Mammary epithelial cell (primary cell): ENCODE data around the gene SULT1A4.
"Not testable (repeated sequence)": the region's sequence is repeated elsewhere in the genome, so short reads cannot be mapped to it uniquely, and the experiment has no call there.

Experiments
- EZH2 ChIP-seq: IDR thresholded peaks from 2 replicates; pipeline ENCODE4 v1.6.1; 2012; ENCODE audit warnings: low read length, inconsistent platforms, borderline replicate concordance
- TF ChIP-seq, protein P1 (sequence below), 2 donors: IDR thresholded peaks in 1 of 2; conservative IDR thresholded peaks in 1 of 2; 2 replicates each; pipeline ENCODE4 v1.5.1; 2011 to 2012; ENCODE audit warnings: inconsistent platforms in 2 of 2, low read length in 2 of 2, mild to moderate bottlenecking in 2 of 2, control low read depth in 1 of 2, low read depth in 1 of 2; ENCODE audit not compliant: insufficient read depth in 1 of 2; ENCODE audit errors: extremely low read depth in 1 of 2

- TF ChIP-seq, protein P1, sequence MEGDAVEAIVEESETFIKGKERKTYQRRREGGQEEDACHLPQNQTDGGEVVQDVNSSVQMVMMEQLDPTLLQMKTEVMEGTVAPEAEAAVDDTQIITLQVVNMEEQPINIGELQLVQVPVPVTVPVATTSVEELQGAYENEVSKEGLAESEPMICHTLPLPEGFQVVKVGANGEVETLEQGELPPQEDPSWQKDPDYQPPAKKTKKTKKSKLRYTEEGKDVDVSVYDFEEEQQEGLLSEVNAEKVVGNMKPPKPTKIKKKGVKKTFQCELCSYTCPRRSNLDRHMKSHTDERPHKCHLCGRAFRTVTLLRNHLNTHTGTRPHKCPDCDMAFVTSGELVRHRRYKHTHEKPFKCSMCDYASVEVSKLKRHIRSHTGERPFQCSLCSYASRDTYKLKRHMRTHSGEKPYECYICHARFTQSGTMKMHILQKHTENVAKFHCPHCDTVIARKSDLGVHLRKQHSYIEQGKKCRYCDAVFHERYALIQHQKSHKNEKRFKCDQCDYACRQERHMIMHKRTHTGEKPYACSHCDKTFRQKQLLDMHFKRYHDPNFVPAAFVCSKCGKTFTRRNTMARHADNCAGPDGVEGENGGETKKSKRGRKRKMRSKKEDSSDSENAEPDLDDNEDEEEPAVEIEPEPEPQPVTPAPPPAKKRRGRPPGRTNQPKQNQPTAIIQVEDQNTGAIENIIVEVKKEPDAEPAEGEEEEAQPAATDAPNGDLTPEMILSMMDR (conservative IDR thresholded peaks at IDR 0.05 in 1 of 2, IDR thresholded peaks at IDR 0.05 in 1 of 2; ENCODE audit: extremely low read depth in 1 of 2, insufficient read depth in 1 of 2, low read depth in 1 of 2, low read length in 2 of 2) = not testable (repeated sequence)
- TF ChIP-seq EZH2 = not testable (repeated sequence)
Observed at GRCh38 chr16:29425390-29425789, 34.3 kb upstream of the SULT1A4 start.
